H1 (cell line): ENCODE measurements around the gene LUM. TPM values are rescaled to one million over a fixed set of nuclear protein-coding genes. Genes with fewer than 3 reads are reported as not detected.

Experiments
- CTCF ChIA-PET: fragments of 300-600 bp; sonication (Branson Sonifier 250); formaldehyde crosslinking; loops from one replicate; lab custom pipeline; 2021; ENCODE audit not compliant: partially characterized antibody; lab: Charles Lee
- POLR2A ChIA-PET: fragments of 300-600 bp; sonication (Branson Sonifier 250); formaldehyde crosslinking; loops from one replicate; lab custom pipeline; 2021; ENCODE audit warnings: inconsistent platforms; ENCODE audit not compliant: partially characterized antibody; lab: Charles Lee
- DNase-seq, 2 experiments: peaks; one replicate each; pipeline versions ENCODE4 v3.0.0 to v3.0.0-alpha.2; 2010 to 2022; ENCODE audit warnings: low spot score in 2 of 2, low read depth in 1 of 2, mixed read lengths in 1 of 2
- FAIRE-seq: peaks from 2 replicates; lab custom pipeline; 2011; peaks lifted over from hg19 to GRCh38; lab: Jason Lieb, UNC
- H2AFZ ChIP-seq: 2 replicates; pipeline ENCODE4 v1.8.1; 2012; ENCODE audit warnings: low read length, inconsistent platforms
- H2AK5ac ChIP-seq: 2 replicates; pipeline ENCODE4 v1.6.1; 2013; ENCODE audit warnings: low read depth, low read length
- H2BK120ac ChIP-seq: replicated peaks from 2 replicates; pipeline ENCODE3; 2013; ENCODE audit warnings: low read depth, low read length, inconsistent platforms
- H2BK12ac ChIP-seq: 2 replicates; pipeline ENCODE4 v1.6.1; 2013; ENCODE audit warnings: low read depth, low read length
- H2BK15ac ChIP-seq: 2 replicates; pipeline ENCODE4 v1.6.1; 2013; ENCODE audit warnings: low read length
- H2BK20ac ChIP-seq: 2 replicates; pipeline ENCODE4 v1.6.1; 2013; ENCODE audit warnings: low read length
- H2BK5ac ChIP-seq: 2 replicates; pipeline ENCODE4 v1.6.1; 2013; ENCODE audit warnings: low read depth, low read length
- H3K14ac ChIP-seq: 2 replicates; pipeline ENCODE4 v1.6.1; 2013; ENCODE audit warnings: inconsistent platforms; ENCODE audit not compliant: insufficient read length
- H3K18ac ChIP-seq: 2 replicates; pipeline ENCODE4 v1.6.1; 2013; ENCODE audit warnings: low read length; ENCODE audit errors: extremely low read depth
- H3K23ac ChIP-seq: 2 replicates; pipeline ENCODE4 v1.6.1; 2013; ENCODE audit warnings: inconsistent platforms; ENCODE audit not compliant: insufficient read length
- H3K23me2 ChIP-seq: 2 replicates; pipeline ENCODE4 v1.6.1; 2013; ENCODE audit warnings: low read depth, low read length
- H3K27ac ChIP-seq: 2 replicates; pipeline ENCODE4 v1.6.1; 2011; ENCODE audit warnings: low read depth, low read length, inconsistent platforms
- H3K27me3 ChIP-seq, 4 experiments: replicated peaks in 1 of 4; 1 replicate in 1 of 4; 2 replicates in 3 of 4; pipeline versions ENCODE4 v1.6.1 to v1.8.1; 2011 to 2013; ENCODE audit warnings: low read length in 3 of 4, mild to moderate bottlenecking in 3 of 4, inconsistent platforms in 2 of 4, mixed read lengths in 2 of 4, moderate library complexity in 1 of 4; ENCODE audit not compliant: control insufficient read depth in 3 of 4, insufficient read depth in 3 of 4; ENCODE audit errors: extremely low read depth in 1 of 4
- H3K36me3 ChIP-seq, 4 experiments: 2 replicates each; pipeline versions ENCODE4 v1.6.1 to v1.8.1; 2011 to 2013; ENCODE audit warnings: mild to moderate bottlenecking in 4 of 4, low read length in 3 of 4, moderate library complexity in 2 of 4, control low read depth in 1 of 4, inconsistent platforms in 1 of 4; ENCODE audit not compliant: insufficient read depth in 4 of 4, control insufficient read depth in 2 of 4
- H3K4ac ChIP-seq: replicated peaks from 2 replicates; pipeline ENCODE3; 2013; ENCODE audit warnings: low read length, low read depth, mixed read lengths, inconsistent platforms; ENCODE audit not compliant: insufficient read length
- H3K4me1 ChIP-seq, 4 experiments: replicated peaks in 1 of 4; 1 replicate in 1 of 4; 2 replicates in 3 of 4; pipeline versions ENCODE4 v1.6.1 to v1.8.1; 2011 to 2013; ENCODE audit warnings: low read length in 3 of 4, inconsistent platforms in 2 of 4, mixed read lengths in 1 of 4; ENCODE audit not compliant: insufficient read depth in 4 of 4, control insufficient read depth in 3 of 4
- H3K4me2 ChIP-seq, 2 experiments: 2 replicates each; pipeline versions ENCODE4 v1.6.1 to v1.8.1; 2011 to 2013; ENCODE audit warnings: low read depth in 2 of 2, low read length in 2 of 2, control low read depth in 1 of 2, inconsistent platforms in 1 of 2, mild to moderate bottlenecking in 1 of 2; ENCODE audit not compliant: insufficient read depth in 1 of 2
- H3K4me3 ChIP-seq, 4 experiments: fragments of 200-600, 300-600 bp in 1 of 4; sonication (generic), shearing (Covaris generic), sonication (Bioruptor Twin) in 1 of 4; 2 replicates each; pipeline versions ENCODE4 v1.5.1 to v1.8.1; 2011 to 2016; ENCODE audit warnings: low read length in 4 of 4, low read depth in 3 of 4, control low read depth in 2 of 4, inconsistent platforms in 2 of 4, mild to moderate bottlenecking in 2 of 4, mixed read lengths in 1 of 4, moderate library complexity in 1 of 4; ENCODE audit not compliant: insufficient read depth in 2 of 4; ENCODE audit errors: extremely low read depth in 1 of 4
- H3K56ac ChIP-seq: replicated peaks from 2 replicates; pipeline ENCODE3; 2013; ENCODE audit warnings: low read depth, mild to moderate bottlenecking, mixed read lengths, low read length, inconsistent platforms; ENCODE audit not compliant: insufficient read length
- H3K79me1 ChIP-seq: 2 replicates; pipeline ENCODE4 v1.6.1; 2013; ENCODE audit warnings: low read depth, low read length, control low read depth
- H3K79me2 ChIP-seq, 2 experiments: 2 replicates each; pipeline versions ENCODE4 v1.6.1 to v1.8.1; 2012 to 2013; ENCODE audit warnings: low read length in 2 of 2, mild to moderate bottlenecking in 2 of 2, inconsistent platforms in 1 of 2; ENCODE audit not compliant: insufficient read depth in 2 of 2, control insufficient read depth in 1 of 2
- H3K9ac ChIP-seq, 4 experiments: replicated peaks in 1 of 4; 1 replicate in 1 of 4; 2 replicates in 3 of 4; pipeline versions ENCODE4 v1.6.1 to v1.8.1; 2011 to 2013; ENCODE audit warnings: low read depth in 3 of 4, low read length in 3 of 4, control low read depth in 2 of 4, mild to moderate bottlenecking in 2 of 4, moderate library complexity in 2 of 4, inconsistent platforms in 1 of 4; ENCODE audit errors: extremely low read depth in 1 of 4
- H3K9me3 ChIP-seq, 2 experiments: 2 replicates each; pipeline versions ENCODE4 v1.6.1 to v1.8.1; 2012 to 2013; ENCODE audit warnings: mild to moderate bottlenecking in 2 of 2, moderate library complexity in 2 of 2, control low read depth in 1 of 2, inconsistent platforms in 1 of 2, low read depth in 1 of 2, low read length in 1 of 2, mixed read lengths in 1 of 2; ENCODE audit not compliant: insufficient read depth in 2 of 2
- H4K20me1 ChIP-seq, 2 experiments: replicated peaks in 1 of 2; 2 replicates each; pipeline versions ENCODE3 to v1.8.1; 2011 to 2013; ENCODE audit warnings: inconsistent platforms in 2 of 2, low read length in 2 of 2, mild to moderate bottlenecking in 1 of 2; ENCODE audit not compliant: insufficient read depth in 2 of 2, control insufficient read depth in 1 of 2
- H4K5ac ChIP-seq: 2 replicates; pipeline ENCODE4 v1.6.1; 2013; ENCODE audit warnings: low read length, low read depth, mixed read lengths, inconsistent platforms; ENCODE audit not compliant: insufficient read length
- H4K8ac ChIP-seq: 2 replicates; pipeline ENCODE4 v1.8.0; 2013; ENCODE audit warnings: mild to moderate bottlenecking, moderate library complexity, low read length, inconsistent platforms; ENCODE audit not compliant: insufficient read depth; ENCODE audit errors: extremely low read depth
- H4K91ac ChIP-seq: replicated peaks from 2 replicates; pipeline ENCODE3; 2013; ENCODE audit warnings: low read length, mixed read lengths, inconsistent platforms; ENCODE audit not compliant: insufficient read length
- BACH1 ChIP-seq: IDR thresholded peaks from 2 replicates; pipeline ENCODE4 v1.6.1; 2012; ENCODE audit warnings: low read length, improper control_type of control experiment
- CREB1 ChIP-seq: IDR thresholded peaks from 2 replicates; pipeline ENCODE4 v1.6.1; 2012; ENCODE audit warnings: inconsistent platforms
- FOSL1 ChIP-seq: IDR thresholded peaks from 2 replicates; pipeline ENCODE4 v1.6.1; 2011; ENCODE audit warnings: mild to moderate bottlenecking, low read depth, low read length, moderate library complexity; ENCODE audit not compliant: insufficient read depth
- JUN ChIP-seq: IDR thresholded peaks from 2 replicates; pipeline ENCODE4 v1.6.1; 2011; ENCODE audit warnings: low read depth, mild to moderate bottlenecking, improper control_type of control experiment, low read length
- KDM1A ChIP-seq: fragments of 200-600, 300-600 bp; sonication (generic); IDR thresholded peaks from 2 replicates; pipeline ENCODE4 v1.7.1; 2016; ENCODE audit warnings: mild to moderate bottlenecking, low read length, borderline replicate concordance
- PHF8 ChIP-seq: fragments of 200-600 bp; sonication (generic); conservative IDR thresholded peaks from 2 replicates; pipeline ENCODE4 v1.7.1; 2012; ENCODE audit warnings: low read depth, mild to moderate bottlenecking, inconsistent platforms, low read length, moderate library complexity
- POLR2A ChIP-seq, 2 experiments: IDR thresholded peaks; 1 replicate in 1 of 2; 2 replicates in 1 of 2; pipeline ENCODE4 v1.6.1; 2011; ENCODE audit warnings: low read depth in 2 of 2, low read length in 2 of 2, mild to moderate bottlenecking in 2 of 2; ENCODE audit errors: control extremely low read depth in 1 of 2
- RXRA ChIP-seq: IDR thresholded peaks from 2 replicates; pipeline ENCODE4 v1.6.1; 2011; ENCODE audit warnings: low read depth, mild to moderate bottlenecking, low read length, moderate library complexity; ENCODE audit not compliant: insufficient read depth
- YY1 ChIP-seq: IDR thresholded peaks from 2 replicates; pipeline ENCODE4 v1.6.1; 2011; ENCODE audit warnings: low read depth, mild to moderate bottlenecking, low read length
- ZNF274 ChIP-seq: IDR thresholded peaks from 2 replicates; pipeline ENCODE4 v1.7.0; 2012; ENCODE audit warnings: low read length, borderline replicate concordance; ENCODE audit errors: extremely low read depth
- WGBS, 2 experiments: shearing (Covaris generic) in 1 of 2; methylation state at CpG; one replicate each; pipeline versions ENCODE4 v1.1.6 to v1.1.7; 2013 to 2015; ENCODE audit warnings: low lambda C conversion rate in 2 of 2, mixed read lengths in 2 of 2, inconsistent platforms in 1 of 2, low coverage in 1 of 2, missing lambda C conversion rate in 1 of 2; ENCODE audit not compliant: insufficient replicate concordance in 2 of 2, insufficient coverage in 1 of 2, insufficient read length in 1 of 2; ENCODE audit errors: extremely low coverage in 1 of 2, missing lambda C conversion rate in 1 of 2; 5-methylcytosine and 5-hydroxymethylcytosine counted together
- polyA plus RNA-seq, 7 experiments: library from polyadenylated mRNA; depleted of rRNA in 3 of 7; stranded (reverse) in 5 of 7; unstranded in 2 of 7; fragments of >200 nt in 5 of 7; fragments of 200-250 nt in 2 of 7; gene quantifications; 1 replicate in 5 of 7; 2 replicates in 1 of 7; 4 replicates in 1 of 7; pipeline versions ENCODE4 v1.2.1 to v1.2.3, GENCODE V29; 2011 to 2013; ENCODE audit warnings: missing spikeins in 2 of 7, mixed read lengths in 2 of 7
- total RNA-seq: library from RNA; stranded (reverse); fragmentation: NEBNext Ultra II Directional; extraction: Animal tissue kit (Norgen Biotek cat#: 25700); gene quantifications from 2 replicates; pipeline ENCODE4 v1.2.1, GENCODE V29; 2021
- TF ChIP-seq, protein P1 (sequence below), 3 experiments: IDR thresholded peaks; 1 replicate in 2 of 3; 2 replicates in 1 of 3; pipeline versions ENCODE4 v1.5.1 to v1.6.1; 2011; ENCODE audit warnings: low read length in 3 of 3, mild to moderate bottlenecking in 3 of 3, inconsistent platforms in 2 of 3, low read depth in 1 of 3, moderate library complexity in 1 of 3; ENCODE audit not compliant: insufficient read depth in 1 of 3; ENCODE audit errors: control extremely low read depth in 1 of 3

Gene LUM
- total and polyA plus RNA-seq, 2 of the 8 experiments (the other 6 are each of a cell fraction or from before 2014, with no cell fraction given) = not detected

DNA sequence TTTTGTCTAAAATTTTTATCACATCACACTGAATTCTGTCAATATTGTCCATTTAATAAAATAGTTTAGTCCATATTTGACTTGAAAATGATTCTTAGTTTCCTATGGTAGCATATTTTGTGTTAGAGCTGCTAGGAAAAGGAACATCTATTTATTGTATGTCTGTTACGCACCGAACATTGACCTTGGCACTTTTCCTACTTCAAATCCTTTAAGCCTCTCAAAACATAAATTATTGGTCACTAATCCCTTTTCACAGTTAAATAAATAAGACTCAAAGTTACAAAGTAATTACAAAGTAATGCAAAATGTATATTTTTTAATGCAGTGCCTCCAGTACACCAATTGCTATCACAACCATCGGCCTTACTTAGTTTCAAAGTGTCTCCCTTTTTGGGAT, 42.8 kb upstream of the LUM start:
- Histone ChIP-seq H3K27me3 (no peaks in the 10 kb centered on the region), H3K4ac (no peak overlapping the region), H2BK15ac (no peak overlapping the region), H3K27ac (no peak overlapping the region), H4K20me1 (no peaks in the 10 kb centered on the region), H2AK5ac (no peak overlapping the region), H3K9me3 (no peaks in the 10 kb centered on the region), H3K36me3 (no peaks in the 10 kb centered on the region), H2BK20ac (no peak overlapping the region), H3K23ac (no peak overlapping the region), H3K79me1 (no peaks in the 10 kb centered on the region), H3K9ac (no peak overlapping the region), H2AFZ (no peak overlapping the region), H4K91ac (no peak overlapping the region), H3K4me3 (no peak overlapping the region), H3K23me2 (no peaks in the 10 kb centered on the region), H4K5ac (no peak overlapping the region), H3K79me2 (no peaks in the 10 kb centered on the region), H4K8ac (no peak overlapping the region), H2BK5ac (no peak overlapping the region), H3K56ac (no peak overlapping the region), H3K4me1 (no peaks in the 10 kb centered on the region), H2BK120ac (no peak overlapping the region), H3K14ac (no peak overlapping the region), H3K18ac (no peak overlapping the region), H3K4me2 (no peak overlapping the region), H2BK12ac (no peak overlapping the region)
- DNase-seq (no peak), FAIRE-seq (no peak)
- TF ChIP-seq KDM1A (no peak), CREB1 (no peak), FOSL1 (no peak), BACH1 (no peak), JUN (no peak), POLR2A (IDR thresholded peaks at IDR 0.05; ENCODE audit: control extremely low read depth in 1 of 2, low read depth in 2 of 2, low read length in 2 of 2) (no peak), YY1 (no peak), PHF8 (no peak), ZNF274 (no peak), RXRA (no peak)
- TF ChIP-seq, protein P1, sequence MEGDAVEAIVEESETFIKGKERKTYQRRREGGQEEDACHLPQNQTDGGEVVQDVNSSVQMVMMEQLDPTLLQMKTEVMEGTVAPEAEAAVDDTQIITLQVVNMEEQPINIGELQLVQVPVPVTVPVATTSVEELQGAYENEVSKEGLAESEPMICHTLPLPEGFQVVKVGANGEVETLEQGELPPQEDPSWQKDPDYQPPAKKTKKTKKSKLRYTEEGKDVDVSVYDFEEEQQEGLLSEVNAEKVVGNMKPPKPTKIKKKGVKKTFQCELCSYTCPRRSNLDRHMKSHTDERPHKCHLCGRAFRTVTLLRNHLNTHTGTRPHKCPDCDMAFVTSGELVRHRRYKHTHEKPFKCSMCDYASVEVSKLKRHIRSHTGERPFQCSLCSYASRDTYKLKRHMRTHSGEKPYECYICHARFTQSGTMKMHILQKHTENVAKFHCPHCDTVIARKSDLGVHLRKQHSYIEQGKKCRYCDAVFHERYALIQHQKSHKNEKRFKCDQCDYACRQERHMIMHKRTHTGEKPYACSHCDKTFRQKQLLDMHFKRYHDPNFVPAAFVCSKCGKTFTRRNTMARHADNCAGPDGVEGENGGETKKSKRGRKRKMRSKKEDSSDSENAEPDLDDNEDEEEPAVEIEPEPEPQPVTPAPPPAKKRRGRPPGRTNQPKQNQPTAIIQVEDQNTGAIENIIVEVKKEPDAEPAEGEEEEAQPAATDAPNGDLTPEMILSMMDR (IDR thresholded peaks at IDR 0.05; ENCODE audit: control extremely low read depth in 1 of 3, insufficient read depth in 1 of 3, low read depth in 1 of 3, low read length in 3 of 3) = no peak
- POLR2A ChIA-PET = no interaction called here
- WGBS, 2 experiments = 99% methylated on average over 3 of the region's 3 CpGs; no CpG with 5 or more reads in 1 of the 2 experiments
- CTCF ChIA-PET = interaction anchor here (0.9 to 1.0 kb wide), 2 partner anchors 16 to 46 kb away, joined by 3 read pairs; no protein-coding TSS in a partner anchor
